GM12872 (cell line): ENCODE measurements around the gene DDX31.

Experiments
- CTCF ChIP-seq: IDR thresholded peaks from 3 replicates; pipeline ENCODE4 v1.5.1; 2011; ENCODE audit warnings: low read depth, mild to moderate bottlenecking, low read length, moderate library complexity; ENCODE audit not compliant: insufficient read depth

Gene DDX31

GRCh38 chr9:132557159-132557558, 112.6 kb downstream of the DDX31 start:
- no peak for TF ChIP-seq CTCF

GRCh38 chr9:132556714-132557113, 113.1 kb downstream of the DDX31 start:
- TF ChIP-seq CTCF = no peak

GRCh38 chr9:132556235-132556634, 113.5 kb downstream of the DDX31 start:
- no peak for TF ChIP-seq CTCF

GRCh38 chr9:132555528-132555927, 114.3 kb downstream of the DDX31 start:
- TF ChIP-seq CTCF = no peak

- no peak for TF ChIP-seq CTCF
Observed at GRCh38 chr9:132554755-132555154, 115.0 kb downstream of the DDX31 start.

- TF ChIP-seq CTCF = no peak
Observed at GRCh38 chr9:132552041-132552440, 117.7 kb downstream of the DDX31 start.

- no peak for TF ChIP-seq CTCF
Observed at GRCh38 chr9:132551556-132551955, 118.2 kb downstream of the DDX31 start.
